Liver (tissue), 3 donors: ENCODE results near the gene HUNK.

Source experiments
- ATF3 ChIP-seq: IDR thresholded peaks from 2 replicates; pipeline ENCODE4 v1.6.1; 2016; ENCODE audit warnings: antibody characterized with exemption
- CTCF ChIP-seq: fragments of 150-350 bp; IDR thresholded peaks from 2 replicates; pipeline ENCODE4 v1.5.1; 2017; ENCODE audit warnings: improper control_type of control experiment, low read depth, low read length; ENCODE audit not compliant: missing input control
- FOXA1 ChIP-seq: IDR thresholded peaks from 2 replicates; pipeline ENCODE4 v1.6.1; 2016; ENCODE audit warnings: antibody characterized with exemption
- GABPA ChIP-seq, 2 donors: IDR thresholded peaks in 1 of 2; conservative IDR thresholded peaks in 1 of 2; 2 replicates each; pipeline ENCODE4 v1.6.1; 2016; ENCODE audit warnings: antibody characterized with exemption in 2 of 2, mild to moderate bottlenecking in 1 of 2, moderate library complexity in 1 of 2
- JUND ChIP-seq, 2 donors: IDR thresholded peaks; 2 replicates each; pipeline ENCODE4 v1.6.1; 2016; ENCODE audit warnings: antibody characterized with exemption in 2 of 2
- MAX ChIP-seq: IDR thresholded peaks from 2 replicates; pipeline ENCODE4 v1.6.1; 2016; ENCODE audit warnings: antibody characterized with exemption
- RAD21 ChIP-seq, 2 donors: IDR thresholded peaks; 2 replicates each; pipeline ENCODE4 v1.6.1; 2016; ENCODE audit warnings: antibody characterized with exemption in 2 of 2, mild to moderate bottlenecking in 2 of 2
- REST ChIP-seq: IDR thresholded peaks from 2 replicates; pipeline ENCODE4 v1.6.1; 2016; ENCODE audit warnings: antibody characterized with exemption, mild to moderate bottlenecking
- SP1 ChIP-seq: IDR thresholded peaks from 2 replicates; pipeline ENCODE4 v1.6.1; 2018; ENCODE audit warnings: antibody characterized with exemption, mild to moderate bottlenecking
- YY1 ChIP-seq: IDR thresholded peaks from 2 replicates; pipeline ENCODE4 v1.6.1; 2016; ENCODE audit warnings: antibody characterized with exemption, mild to moderate bottlenecking
- donor health status: healthy.
- donor health status: healthy.

- TF ChIP-seq CTCF: no peak
- no peak for TF ChIP-seq YY1
- no peak for TF ChIP-seq SP1
- TF ChIP-seq JUND (IDR thresholded peaks at IDR 0.05): no peak
- TF ChIP-seq MAX: no peak
- TF ChIP-seq ATF3: no peak
- no peak for TF ChIP-seq RAD21 (IDR thresholded peaks at IDR 0.05)
- no peak for TF ChIP-seq GABPA (IDR thresholded peaks at IDR 0.05 in 1 of 2, conservative IDR thresholded peaks at IDR 0.05 in 1 of 2)
- TF ChIP-seq FOXA1: no peak
- TF ChIP-seq REST: no peak
Measured at GRCh38 chr21:31909153-31910073, 36.6 kb downstream of the HUNK start.
